DND-41 (cell line): ENCODE results near the gene MARCHF6.

Experiments used
- CTCF ChIP-seq: IDR thresholded peaks from 2 replicates; pipeline ENCODE4 v1.5.1; 2012; ENCODE audit warnings: borderline replicate concordance, low read length, moderate library complexity, mild to moderate bottlenecking; ENCODE audit not compliant: poor library complexity, severe bottlenecking; ENCODE audit errors: extremely low read depth
- EZH2 ChIP-seq: IDR thresholded peaks from 3 replicates; pipeline ENCODE4 v1.6.1; 2012; ENCODE audit warnings: borderline replicate concordance, low read depth, mild to moderate bottlenecking, moderate library complexity, low read length, inconsistent platforms; ENCODE audit not compliant: severe bottlenecking

GRCh38 chr5:10337986-10338385 is 15.5 kb upstream of the MARCHF6 start:
- no peak for TF ChIP-seq CTCF
- TF ChIP-seq EZH2, result no peak
